Kidney tubule cell (primary cell): ENCODE results near the gene ZNF837.
"Not testable (repeated sequence)": the region's sequence is repeated elsewhere in the genome, so short reads cannot be mapped to it uniquely, and the experiment has no call there.

Experiments
- DNase-seq: peaks from one replicate; pipeline ENCODE4 v3.0.0-alpha.2; 2018; ENCODE audit warnings: low spot score

Gene ZNF837

GRCh38 chr19:58395979-58396627 is 15.3 kb upstream of the ZNF837 start:
- no peak for DNase-seq

- peak; percentile 47 for DNase-seq
Measured at GRCh38 chr19:58395220-58395978, 14.6 kb upstream of the ZNF837 start, which contains the start of gene RNF225. Gene RNF225, plus strand, starts transcription at chr19:58395656. Its CDS starts 434 bp downstream, at chr19:58396090.

- DNase-seq: peak; percentile 33
Measured at GRCh38 chr19:58394821-58395219, 14.0 kb upstream of the ZNF837 start.

GRCh38 chr19:58393725-58394033 is 12.8 kb upstream of the ZNF837 start:
- no peak for DNase-seq

GRCh38 chr19:58392945-58393724 is 12.3 kb upstream of the ZNF837 start:
- no peak for DNase-seq

GRCh38 chr19:58388175-58388526 is 7.3 kb upstream of the ZNF837 start:
- DNase-seq: no peak

- DNase-seq: no peak
Measured at GRCh38 chr19:58387338-58388174, 6.7 kb upstream of the ZNF837 start.

- DNase-seq: peak; percentile 99
Measured at GRCh38 chr19:58386576-58387337, 5.9 kb upstream of the ZNF837 start, which contains the start of gene RPS5. Gene RPS5, plus strand, starts transcription at chr19:58387269. Its CDS starts 869 bp downstream, at chr19:58388138.

GRCh38 chr19:58385891-58386575 is 5.2 kb upstream of the ZNF837 start:
- DNase-seq: no peak

GRCh38 chr19:58385313-58385890 is 4.6 kb upstream of the ZNF837 start:
- DNase-seq: no peak

GRCh38 chr19:58382997-58383603 is 2.3 kb upstream of the ZNF837 start:
- DNase-seq: no peak

GRCh38 chr19:58381460-58382212 is 806 bp upstream of the ZNF837 start:
- no peak for DNase-seq

- DNase-seq: no peak
Measured at GRCh38 chr19:58380037-58380661, 681 bp downstream of the ZNF837 start.

GRCh38 chr19:58379246-58379645 is 1.6 kb downstream of the ZNF837 start:
- DNase-seq: no peak

GRCh38 chr19:58376724-58377123 is 4.1 kb downstream of the ZNF837 start:
- DNase-seq: not testable (repeated sequence)

GRCh38 chr19:58374200-58374599 is 6.6 kb downstream of the ZNF837 start:
- no peak for DNase-seq

GRCh38 chr19:58372311-58373133 is 8.3 kb downstream of the ZNF837 start:
- DNase-seq: no peak
